GM12878 (cell line): Measurements from ENCODE around the gene FAM20B. TPM values are rescaled to one million over a fixed set of nuclear protein-coding genes. Genes with fewer than 3 reads are reported as not detected.

Experiments used
- ATAC-seq: fragments of 200-7000 bp; cut with Tn5 transposase; 3 replicates; pipeline ENCODE4 v1.9.1; 2020; ENCODE audit warnings: mild to moderate bottlenecking, moderate library complexity
- BruUV-seq: library from RNA; stranded (reverse); fragments of 400-500 nt; replicated peaks from 2 replicates; lab custom pipeline; 2021; lab: Mats Ljungman, UMichigan
- CTCF ChIA-PET: fragments of 300-600 bp; sonication (Branson Sonifier 250); formaldehyde crosslinking; extraction: SDS; loops from one replicate; lab custom pipeline; 2021; ENCODE audit warnings: inconsistent platforms; lab: Yijun Ruan, JAX
- POLR2A ChIA-PET: fragments of 350-600 bp; formaldehyde crosslinking; extraction: SDS; loops from one replicate; lab custom pipeline; 2021; ENCODE audit warnings: inconsistent platforms; lab: Charles Lee
- RAD21 ChIA-PET: fragments of 300-600 bp; sonication (Branson Sonifier 250); formaldehyde crosslinking; loops from one replicate; lab custom pipeline; 2023; ENCODE audit warnings: antibody characterized with exemption; ENCODE audit not compliant: unreplicated experiment; lab: Charles Lee
- SMC1A ChIA-PET: fragments of 300-600 bp; sonication (Branson Sonifier 250); formaldehyde crosslinking; loops from one replicate; lab custom pipeline; 2023; ENCODE audit not compliant: unreplicated experiment, uncharacterized antibody; lab: Charles Lee
- DNase-seq: peaks from one replicate; pipeline ENCODE4 v3.0.0-alpha.2; 2011; ENCODE audit warnings: low read depth, low spot score
- FAIRE-seq: peaks from 3 replicates; lab custom pipeline; 2011; peaks lifted over from hg19 to GRCh38; lab: Jason Lieb, UNC
- H2AFZ ChIP-seq: 2 replicates; pipeline ENCODE4 v1.6.0; 2011; ENCODE audit warnings: low read depth, low read length, control low read depth; ENCODE audit not compliant: control insufficient read depth
- H3K27ac ChIP-seq: 2 replicates; pipeline ENCODE4 v1.5.1; 2011; ENCODE audit warnings: control low read depth; ENCODE audit not compliant: control insufficient read depth, insufficient read depth
- H3K27me3 ChIP-seq, 2 experiments: replicated peaks in 1 of 2; 2 replicates each; pipeline versions ENCODE4 v1.6.0 to v1.6.1; 2011; ENCODE audit warnings: low read length in 1 of 2; ENCODE audit not compliant: control insufficient read depth in 2 of 2, insufficient read depth in 2 of 2
- H3K36me3 ChIP-seq, 2 experiments: 2 replicates each; pipeline ENCODE4 v1.5.1; 2011; ENCODE audit warnings: low read length in 1 of 2; ENCODE audit not compliant: control insufficient read depth in 2 of 2, insufficient read depth in 2 of 2
- H3K4me1 ChIP-seq: 2 replicates; pipeline ENCODE4 v1.6.1; 2011; ENCODE audit warnings: mild to moderate bottlenecking, low read length, moderate library complexity, mixed read lengths; ENCODE audit not compliant: control insufficient read depth, insufficient read depth
- H3K4me2 ChIP-seq: 2 replicates; pipeline ENCODE4 v1.6.0; 2011; ENCODE audit warnings: control low read depth; ENCODE audit not compliant: control insufficient read depth, insufficient read depth
- H3K4me3 ChIP-seq: fragments of 200-600 bp; sonication (generic); 2 replicates; pipeline ENCODE4 v1.5.1; 2016
- H3K79me2 ChIP-seq: 2 replicates; pipeline ENCODE4 v1.6.0; 2011; ENCODE audit warnings: low read length; ENCODE audit not compliant: control insufficient read depth, insufficient read depth
- H3K9ac ChIP-seq: 2 replicates; pipeline ENCODE4 v1.8.0; 2011; ENCODE audit warnings: low read length, control low read depth, mixed read lengths; ENCODE audit not compliant: control insufficient read depth, insufficient read depth
- H3K9me3 ChIP-seq: replicated peaks from 3 replicates; pipeline ENCODE4 v1.5.1; 2011; ENCODE audit warnings: mild to moderate bottlenecking, low read length; ENCODE audit not compliant: control insufficient read depth, insufficient read depth
- H4K20me1 ChIP-seq: 2 replicates; pipeline ENCODE4 v1.6.0; 2011; ENCODE audit not compliant: control insufficient read depth, insufficient read depth
- BCL11A ChIP-seq: IDR thresholded peaks from 2 replicates; pipeline ENCODE4 v1.6.1; 2011; ENCODE audit warnings: low read depth, low read length
- CREM ChIP-seq: IDR thresholded peaks from 2 replicates; pipeline ENCODE4 v1.6.1; 2014; ENCODE audit warnings: antibody characterized with exemption, low read depth
- KAT2A ChIP-seq: conservative IDR thresholded peaks from 2 replicates; pipeline ENCODE4 v1.6.1; 2011; ENCODE audit warnings: low read depth, low read length; ENCODE audit not compliant: control insufficient read depth
- NFYA ChIP-seq: IDR thresholded peaks from 2 replicates; pipeline ENCODE4 v1.6.1; 2011; ENCODE audit warnings: low read depth, mild to moderate bottlenecking, low read length, improper control_type of control experiment, borderline replicate concordance
- NR2C2 ChIP-seq: IDR thresholded peaks from 2 replicates; pipeline ENCODE4 v1.6.1; 2011; ENCODE audit warnings: borderline replicate concordance, low read depth; ENCODE audit not compliant: control insufficient read depth, insufficient read length
- ZNF274 ChIP-seq: IDR thresholded peaks from one replicate; pipeline ENCODE4 v1.8.0; 2011; ENCODE audit not compliant: insufficient read length, insufficient read depth
- WGBS: methylation state at CpG from one replicate; pipeline ENCODE4 v1.1.6; 2016; ENCODE audit warnings: low lambda C conversion rate; ENCODE audit not compliant: insufficient replicate concordance, insufficient coverage; ENCODE audit errors: missing lambda C conversion rate; 5-methylcytosine and 5-hydroxymethylcytosine counted together
- in situ Hi-C: fragments of 300-500 bp; cut with MboI; formaldehyde crosslinking; loops from 9 replicates; pipeline ENCODE4 v1.14.3; 2018; ENCODE audit warnings: mixed read lengths
- intact Hi-C: fragments of 100-400 bp; cut with micrococcal nuclease; formaldehyde crosslinking; loops from one replicate; pipeline ENCODE4 v1.14.2; 2022; ENCODE audit not compliant: unreplicated experiment
- polyA plus RNA-seq, 11 experiments: library from polyadenylated mRNA; depleted of rRNA in 4 of 11; unstranded in 6 of 11; stranded (reverse) in 5 of 11; fragments of >200 nt; fragmentation: Nextera tagmentation in 4 of 11; fragmentation: Illumina TruSeq in 1 of 11; extraction: Ambion mirVana in 4 of 11; extraction: Trizol in 1 of 11; gene quantifications; 1 replicate in 1 of 11; 2 replicates in 10 of 11; pipeline versions ENCODE4 v1.2.1 to v1.2.3, GENCODE V29; 2011 to 2016; ENCODE audit warnings: inconsistent platforms in 2 of 11, missing spikeins in 2 of 11, low read depth in 1 of 11
- total RNA-seq, 4 experiments: library from RNA; depleted of rRNA in 3 of 4; stranded (reverse); fragments of >200 nt in 3 of 4; fragmentation: Illumina TruSeq in 1 of 4; extraction: Trizol in 1 of 4; gene quantifications; 2 replicates each; pipeline versions ENCODE4 v1.2.1 to v1.2.3, GENCODE V29; 2013 to 2021
- TF ChIP-seq, protein P1 (sequence below): IDR thresholded peaks from 2 replicates; pipeline ENCODE4 v1.6.1; 2011; ENCODE audit warnings: borderline replicate concordance, low read depth, mild to moderate bottlenecking, moderate library complexity, low read length; ENCODE audit not compliant: insufficient read depth, poor library complexity, severe bottlenecking
- TF ChIP-seq, protein P2 (sequence below): fragments of 450-650 bp; IDR thresholded peaks from 2 replicates; pipeline ENCODE4 v1.6.1; 2017; ENCODE audit warnings: antibody characterized with exemption, mild to moderate bottlenecking, moderate library complexity

The FAM20B gene
- total and polyA plus RNA-seq, 10 of the 15 experiments (the other 5 are each of a cell fraction or from before 2014, with no cell fraction given): 2.4 to 25.6 (median 12.8) TPM

DNA sequence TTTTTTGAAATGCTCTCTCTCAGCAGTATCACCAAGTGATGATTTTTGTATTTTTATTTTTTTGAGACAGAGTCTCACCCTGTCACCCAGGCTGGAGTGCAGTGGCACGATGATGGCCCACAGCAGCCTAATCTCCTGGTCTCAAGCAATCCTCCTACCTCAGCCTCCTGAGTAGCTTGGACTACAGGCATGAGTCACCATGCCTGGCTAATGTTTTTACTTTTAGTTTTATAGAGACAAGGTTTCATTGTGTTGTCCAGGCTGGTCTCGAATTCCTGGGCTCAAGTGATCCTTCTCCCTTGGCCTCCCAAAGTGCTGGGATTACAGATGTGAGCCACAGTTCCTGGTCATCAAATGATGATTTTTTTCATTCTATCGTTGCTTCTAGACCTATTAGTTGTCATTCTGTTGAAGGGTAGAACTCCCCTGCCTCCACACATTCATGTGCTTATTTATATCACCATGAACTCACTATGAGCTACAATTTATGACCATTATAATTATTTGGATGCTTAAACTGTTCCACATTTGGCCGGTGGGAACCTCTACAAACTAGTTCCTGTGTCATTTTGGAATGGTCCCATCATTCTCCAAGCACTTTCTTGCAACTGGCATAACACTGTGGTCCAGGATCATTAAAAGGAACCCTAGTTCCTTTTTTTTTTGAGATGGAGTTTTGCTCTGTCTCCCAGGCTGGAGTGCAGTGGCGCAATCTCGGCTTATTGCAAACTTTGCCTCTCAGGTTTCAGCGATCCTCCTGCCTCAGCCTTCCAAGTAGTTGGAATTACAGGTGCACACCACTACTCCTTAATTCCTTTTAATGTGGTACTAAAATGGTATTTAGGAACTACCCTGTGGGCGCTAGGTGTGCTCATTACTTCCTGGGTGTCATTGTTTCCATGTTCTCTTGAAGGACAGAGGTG is 35.9 kb downstream of the FAM20B start:
- H3K27ac ChIP-seq: no peak overlapping the region
- DNase-seq: no peak
- no peak for ATAC-seq
- no peaks in the 10 kb centered on the region for H3K9me3 ChIP-seq
- FAIRE-seq: no peak
- intact Hi-C loops (no loop called here), in situ Hi-C loops (no loop called here)
- H3K27me3 ChIP-seq: no peaks in the 10 kb centered on the region
- no peaks in the 10 kb centered on the region for H4K20me1 ChIP-seq
- H3K36me3 ChIP-seq: peaks cover 0 to 5% of the 10 kb centered on the region in 2 experiments; a peak in 1 of 4 replicates
- no peak overlapping the region for H3K4me2 ChIP-seq
- H3K9ac ChIP-seq: no peak overlapping the region
- CTCF ChIA-PET: interaction anchor here (0.6 kb wide), 1 partner anchor 603 kb away, joined by 3 read pairs; no protein-coding TSS in a partner anchor
- H2AFZ ChIP-seq: no peak overlapping the region
- H3K4me3 ChIP-seq: no peak overlapping the region
- BruUV-seq: no TSS peak
- 92% methylated on average over 8 of the region's 8 CpGs for WGBS
- no peaks in the 10 kb centered on the region for H3K4me1 ChIP-seq
- POLR2A ChIA-PET: no interaction called here
- RAD21 ChIA-PET: no interaction called here
- no peaks in the 10 kb centered on the region for H3K79me2 ChIP-seq
- TF ChIP-seq CREM (no peak), ZNF274 (no peak), NR2C2 (no peak), NFYA (no peak), KAT2A (no peak), BCL11A (no peak)
- TF ChIP-seq, protein P1, sequence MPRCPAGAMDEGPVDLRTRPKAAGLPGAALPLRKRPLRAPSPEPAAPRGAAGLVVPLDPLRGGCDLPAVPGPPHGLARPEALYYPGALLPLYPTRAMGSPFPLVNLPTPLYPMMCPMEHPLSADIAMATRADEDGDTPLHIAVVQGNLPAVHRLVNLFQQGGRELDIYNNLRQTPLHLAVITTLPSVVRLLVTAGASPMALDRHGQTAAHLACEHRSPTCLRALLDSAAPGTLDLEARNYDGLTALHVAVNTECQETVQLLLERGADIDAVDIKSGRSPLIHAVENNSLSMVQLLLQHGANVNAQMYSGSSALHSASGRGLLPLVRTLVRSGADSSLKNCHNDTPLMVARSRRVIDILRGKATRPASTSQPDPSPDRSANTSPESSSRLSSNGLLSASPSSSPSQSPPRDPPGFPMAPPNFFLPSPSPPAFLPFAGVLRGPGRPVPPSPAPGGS: no peak
- TF ChIP-seq, protein P2, sequence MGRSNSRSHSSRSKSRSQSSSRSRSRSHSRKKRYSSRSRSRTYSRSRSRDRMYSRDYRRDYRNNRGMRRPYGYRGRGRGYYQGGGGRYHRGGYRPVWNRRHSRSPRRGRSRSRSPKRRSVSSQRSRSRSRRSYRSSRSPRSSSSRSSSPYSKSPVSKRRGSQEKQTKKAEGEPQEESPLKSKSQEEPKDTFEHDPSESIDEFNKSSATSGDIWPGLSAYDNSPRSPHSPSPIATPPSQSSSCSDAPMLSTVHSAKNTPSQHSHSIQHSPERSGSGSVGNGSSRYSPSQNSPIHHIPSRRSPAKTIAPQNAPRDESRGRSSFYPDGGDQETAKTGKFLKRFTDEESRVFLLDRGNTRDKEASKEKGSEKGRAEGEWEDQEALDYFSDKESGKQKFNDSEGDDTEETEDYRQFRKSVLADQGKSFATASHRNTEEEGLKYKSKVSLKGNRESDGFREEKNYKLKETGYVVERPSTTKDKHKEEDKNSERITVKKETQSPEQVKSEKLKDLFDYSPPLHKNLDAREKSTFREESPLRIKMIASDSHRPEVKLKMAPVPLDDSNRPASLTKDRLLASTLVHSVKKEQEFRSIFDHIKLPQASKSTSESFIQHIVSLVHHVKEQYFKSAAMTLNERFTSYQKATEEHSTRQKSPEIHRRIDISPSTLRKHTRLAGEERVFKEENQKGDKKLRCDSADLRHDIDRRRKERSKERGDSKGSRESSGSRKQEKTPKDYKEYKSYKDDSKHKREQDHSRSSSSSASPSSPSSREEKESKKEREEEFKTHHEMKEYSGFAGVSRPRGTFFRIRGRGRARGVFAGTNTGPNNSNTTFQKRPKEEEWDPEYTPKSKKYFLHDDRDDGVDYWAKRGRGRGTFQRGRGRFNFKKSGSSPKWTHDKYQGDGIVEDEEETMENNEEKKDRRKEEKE: no peak
- SMC1A ChIA-PET: interaction anchor here (0.6 kb wide), 1 partner anchor 172 kb away, joined by 3 read pairs; no protein-coding TSS in a partner anchor
